Measurements from ENCODE around the gene RSBN1L.

GRCh38 chr7:77653572-77653971 is 42.7 kb upstream of the RSBN1L start:
- TF ChIP-seq POLR2A (IDR thresholded peaks at IDR 0.05; ENCODE audit: low read depth, low read length) (no peak), CTCF (IDR thresholded peaks at IDR 0.05; ENCODE audit: extremely low read depth in 1 of 2, insufficient read depth in 1 of 2, low read depth in 1 of 2, low read length in 2 of 2) (no peak), POLR2AphosphoS5 (IDR thresholded peaks at IDR 0.05; ENCODE audit: insufficient read depth, low read depth, low read length) (no peak), EZH2 (IDR thresholded peaks at IDR 0.05; ENCODE audit: borderline replicate concordance, low read depth, low read length, severe bottlenecking) (no peak), MAX (IDR thresholded peaks at IDR 0.05; ENCODE audit: insufficient read depth, insufficient read length) (no peak), JUN (IDR thresholded peaks at IDR 0.05; ENCODE audit: borderline replicate concordance, insufficient read depth, insufficient read length, low read depth) (no peak), GATA2 (IDR thresholded peaks at IDR 0.05; ENCODE audit: insufficient read depth, insufficient read length, low read depth, low read length) (no peak), FOS (IDR thresholded peaks at IDR 0.05; ENCODE audit: borderline replicate concordance, insufficient read depth, low read length) (no peak)
